ENCODE data around the gene PBX1.

The PBX1 gene

DNA sequence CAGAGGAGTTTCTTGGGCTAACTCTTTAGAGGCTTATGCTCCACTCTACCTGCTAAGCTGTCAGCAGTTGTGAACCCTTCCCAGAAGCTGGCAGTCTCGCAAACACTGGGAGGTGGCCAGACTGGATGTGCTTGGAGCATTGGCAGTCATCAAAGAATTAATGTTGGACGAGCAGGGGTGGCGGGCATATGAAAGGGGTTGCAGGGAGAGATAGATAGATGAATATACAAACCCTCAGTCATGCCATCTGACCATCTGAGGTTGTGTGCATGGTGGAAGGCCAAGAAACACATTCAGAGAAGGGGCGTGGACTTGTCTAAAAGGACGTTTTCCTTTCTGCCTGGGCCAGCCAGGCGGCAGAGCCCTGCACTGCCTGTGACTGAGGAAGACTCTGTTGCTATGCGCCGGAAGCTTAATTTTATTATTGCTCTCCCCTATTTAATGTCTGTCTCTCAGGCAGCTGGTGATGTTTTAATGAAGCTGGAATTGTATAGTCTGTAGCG lies 164.4 kb downstream of the PBX1 start:
- TF ChIP-seq FOXP2 (optimal IDR thresholded peaks at IDR 0.05; ENCODE audit: borderline replicate concordance, extremely low read depth, extremely low read length, insufficient read depth) (no peak), POLR2AphosphoS5 (IDR thresholded peaks at IDR 0.05; ENCODE audit: low read depth, low read length) (no peak), TAF1 (IDR thresholded peaks at IDR 0.05; ENCODE audit: borderline replicate concordance, insufficient read depth, low read length) (no peak)

DNA sequence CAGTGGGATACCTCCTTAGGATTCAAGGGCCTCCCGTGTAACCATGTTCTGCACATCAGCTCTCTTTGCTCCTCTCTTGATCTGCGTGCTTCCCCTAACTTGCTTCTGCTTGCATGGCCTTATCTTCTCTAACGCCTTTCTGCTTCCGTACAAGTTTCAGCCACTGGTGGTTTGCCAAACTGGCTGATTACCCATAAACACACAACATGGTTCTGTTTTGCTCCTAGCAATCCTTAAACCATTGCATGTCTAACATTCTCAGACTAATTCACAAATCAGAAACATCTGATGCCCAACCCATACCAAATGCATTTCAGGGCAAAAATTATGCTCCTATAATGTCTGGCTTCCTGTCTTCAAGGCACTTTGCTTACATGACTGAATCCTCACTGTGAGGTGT lies 166.4 kb downstream of the PBX1 start:
- TF ChIP-seq TAF1 (IDR thresholded peaks at IDR 0.05; ENCODE audit: borderline replicate concordance, insufficient read depth, low read length) = no peak
- no peak for TF ChIP-seq SIN3A (IDR thresholded peaks at IDR 0.05; ENCODE audit: borderline replicate concordance, insufficient read depth, low read length)
- TF ChIP-seq, protein P1, sequence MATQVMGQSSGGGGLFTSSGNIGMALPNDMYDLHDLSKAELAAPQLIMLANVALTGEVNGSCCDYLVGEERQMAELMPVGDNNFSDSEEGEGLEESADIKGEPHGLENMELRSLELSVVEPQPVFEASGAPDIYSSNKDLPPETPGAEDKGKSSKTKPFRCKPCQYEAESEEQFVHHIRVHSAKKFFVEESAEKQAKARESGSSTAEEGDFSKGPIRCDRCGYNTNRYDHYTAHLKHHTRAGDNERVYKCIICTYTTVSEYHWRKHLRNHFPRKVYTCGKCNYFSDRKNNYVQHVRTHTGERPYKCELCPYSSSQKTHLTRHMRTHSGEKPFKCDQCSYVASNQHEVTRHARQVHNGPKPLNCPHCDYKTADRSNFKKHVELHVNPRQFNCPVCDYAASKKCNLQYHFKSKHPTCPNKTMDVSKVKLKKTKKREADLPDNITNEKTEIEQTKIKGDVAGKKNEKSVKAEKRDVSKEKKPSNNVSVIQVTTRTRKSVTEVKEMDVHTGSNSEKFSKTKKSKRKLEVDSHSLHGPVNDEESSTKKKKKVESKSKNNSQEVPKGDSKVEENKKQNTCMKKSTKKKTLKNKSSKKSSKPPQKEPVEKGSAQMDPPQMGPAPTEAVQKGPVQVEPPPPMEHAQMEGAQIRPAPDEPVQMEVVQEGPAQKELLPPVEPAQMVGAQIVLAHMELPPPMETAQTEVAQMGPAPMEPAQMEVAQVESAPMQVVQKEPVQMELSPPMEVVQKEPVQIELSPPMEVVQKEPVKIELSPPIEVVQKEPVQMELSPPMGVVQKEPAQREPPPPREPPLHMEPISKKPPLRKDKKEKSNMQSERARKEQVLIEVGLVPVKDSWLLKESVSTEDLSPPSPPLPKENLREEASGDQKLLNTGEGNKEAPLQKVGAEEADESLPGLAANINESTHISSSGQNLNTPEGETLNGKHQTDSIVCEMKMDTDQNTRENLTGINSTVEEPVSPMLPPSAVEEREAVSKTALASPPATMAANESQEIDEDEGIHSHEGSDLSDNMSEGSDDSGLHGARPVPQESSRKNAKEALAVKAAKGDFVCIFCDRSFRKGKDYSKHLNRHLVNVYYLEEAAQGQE (IDR thresholded peaks at IDR 0.05; ENCODE audit: insufficient read depth in 1 of 2, low read depth in 2 of 2, low read length in 2 of 2) = no peak
- no peak for TF ChIP-seq POLR2AphosphoS5 (IDR thresholded peaks at IDR 0.05; ENCODE audit: low read depth, low read length)
- TF ChIP-seq FOXP2 (optimal IDR thresholded peaks at IDR 0.05; ENCODE audit: borderline replicate concordance, extremely low read depth, extremely low read length, insufficient read depth) = no peak

DNA sequence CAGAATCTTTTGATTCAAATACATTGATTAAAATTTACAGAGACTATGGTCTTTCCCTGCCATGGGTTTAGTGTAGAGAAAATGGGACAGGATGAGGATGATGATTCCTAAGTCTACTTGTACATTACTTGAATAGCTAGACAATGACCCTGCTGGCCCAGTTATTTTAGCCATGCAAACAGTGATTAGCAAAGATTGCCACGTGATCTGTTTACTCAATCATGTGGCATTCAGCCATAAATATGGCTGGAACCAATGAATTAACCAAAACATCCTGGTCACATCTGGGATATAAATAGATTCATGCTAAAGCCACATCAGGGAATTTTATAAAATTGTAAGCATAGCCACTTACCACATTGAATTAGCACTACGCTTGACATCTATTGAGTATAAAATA lies 167.3 kb downstream of the PBX1 start:
- no peak for TF ChIP-seq FOXP2 (optimal IDR thresholded peaks at IDR 0.05; ENCODE audit: borderline replicate concordance, extremely low read depth, extremely low read length, insufficient read depth)

DNA sequence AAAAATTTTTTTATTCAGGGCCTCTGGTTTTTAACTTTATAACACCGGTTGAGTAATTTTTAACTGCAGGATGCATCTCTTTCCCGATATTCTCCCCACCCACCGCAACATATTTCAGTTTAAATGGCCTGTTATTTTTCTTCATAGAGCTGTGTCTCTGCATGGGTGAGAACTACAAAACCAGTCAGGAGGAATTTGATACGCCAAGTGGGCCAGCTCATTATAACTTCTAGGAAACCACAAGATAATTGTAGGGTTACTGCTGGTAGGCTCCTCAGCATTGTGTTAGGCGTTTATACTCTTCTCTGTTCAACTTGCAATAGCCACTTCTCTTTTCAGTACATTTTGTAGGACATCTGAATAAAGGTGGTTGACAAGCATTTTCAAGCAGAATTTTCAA lies 169.7 kb downstream of the PBX1 start:
- TF ChIP-seq, protein P1 (IDR thresholded peaks at IDR 0.05; ENCODE audit: insufficient read depth in 1 of 2, low read depth in 2 of 2, low read length in 2 of 2) = no peak
- TF ChIP-seq SIN3A (IDR thresholded peaks at IDR 0.05; ENCODE audit: borderline replicate concordance, insufficient read depth, low read length) (no peak), POLR2AphosphoS5 (IDR thresholded peaks at IDR 0.05; ENCODE audit: low read depth, low read length) (no peak), FOXP2 (optimal IDR thresholded peaks at IDR 0.05; ENCODE audit: borderline replicate concordance, extremely low read depth, extremely low read length, insufficient read depth) (no peak)

DNA sequence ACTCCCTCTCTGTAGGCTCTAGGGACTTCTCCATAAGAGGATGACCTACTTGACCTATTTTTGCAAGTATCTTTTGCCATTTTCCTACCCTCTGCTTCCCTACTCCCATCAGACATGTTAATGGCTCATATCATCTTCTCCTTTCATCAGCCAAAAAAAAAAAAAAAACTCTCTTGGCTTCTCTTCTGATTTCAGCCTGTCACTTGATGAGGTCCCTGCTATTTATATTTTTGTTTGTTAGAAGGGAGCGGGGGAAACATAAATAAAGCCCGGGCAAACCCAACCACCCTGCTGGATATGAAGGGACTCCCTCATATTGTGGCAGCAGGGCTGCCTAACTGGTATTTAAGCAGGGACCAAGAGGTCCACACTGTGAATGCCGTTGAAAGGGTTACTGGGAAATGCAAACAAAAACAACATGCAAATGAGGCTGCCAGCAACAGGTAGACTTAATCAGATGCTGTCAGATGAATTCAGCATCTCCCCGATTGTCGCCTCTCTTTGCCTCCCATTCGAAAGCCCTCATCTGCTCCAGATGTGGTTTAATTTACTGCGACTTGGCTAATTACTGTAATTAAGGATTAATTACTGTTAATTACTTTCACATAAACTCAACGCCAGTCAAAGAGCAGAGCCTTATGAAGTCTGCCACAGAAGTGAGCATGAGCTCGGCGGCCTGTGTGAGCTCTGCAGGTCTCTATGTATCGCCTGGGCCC lies 172.3 kb downstream of the PBX1 start:
- no peak for TF ChIP-seq TAF1 (IDR thresholded peaks at IDR 0.05; ENCODE audit: borderline replicate concordance, insufficient read depth, low read length)
- TF ChIP-seq FOXP2 (optimal IDR thresholded peaks at IDR 0.05; ENCODE audit: borderline replicate concordance, extremely low read depth, extremely low read length, insufficient read depth) = no peak
- TF ChIP-seq SIN3A (IDR thresholded peaks at IDR 0.05; ENCODE audit: borderline replicate concordance, insufficient read depth, low read length) = no peak
- TF ChIP-seq, protein P1 (IDR thresholded peaks at IDR 0.05; ENCODE audit: insufficient read depth in 1 of 2, low read depth in 2 of 2, low read length in 2 of 2) = no peak
- no peak for TF ChIP-seq POLR2AphosphoS5 (IDR thresholded peaks at IDR 0.05; ENCODE audit: low read depth, low read length)

DNA sequence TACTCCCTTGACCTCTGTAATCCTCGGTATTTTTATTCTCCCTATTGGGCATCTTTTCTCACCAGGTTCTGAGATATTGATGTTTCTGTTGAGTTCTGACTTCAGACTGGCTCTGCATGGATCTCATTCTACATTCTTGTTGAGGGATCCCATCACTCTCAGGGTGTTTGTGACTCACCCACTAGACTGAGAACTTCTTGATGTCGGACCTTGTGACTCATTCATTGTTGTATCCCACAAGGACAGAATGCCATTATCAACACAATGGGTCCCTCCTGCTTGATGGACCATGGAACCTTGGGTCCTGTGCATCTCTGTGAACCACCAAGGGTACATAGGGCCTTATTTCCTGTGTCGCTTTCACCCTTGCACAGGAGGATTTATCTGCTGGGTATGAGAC lies 174.1 kb downstream of the PBX1 start:
- TF ChIP-seq FOXP2 (optimal IDR thresholded peaks at IDR 0.05; ENCODE audit: borderline replicate concordance, extremely low read depth, extremely low read length, insufficient read depth) (no peak), TAF1 (IDR thresholded peaks at IDR 0.05; ENCODE audit: borderline replicate concordance, insufficient read depth, low read length) (no peak), SIN3A (IDR thresholded peaks at IDR 0.05; ENCODE audit: borderline replicate concordance, insufficient read depth, low read length) (no peak), POLR2AphosphoS5 (IDR thresholded peaks at IDR 0.05; ENCODE audit: low read depth, low read length) (no peak)
- TF ChIP-seq, protein P1 (IDR thresholded peaks at IDR 0.05; ENCODE audit: insufficient read depth in 1 of 2, low read depth in 2 of 2, low read length in 2 of 2) = no peak
